Neural progenitor cell (in vitro differentiated cells): ENCODE data around the gene TBC1D1. TPM values are rescaled to one million over a fixed set of nuclear protein-coding genes. Genes with fewer than 3 reads are reported as not detected.
A peak's percentile ranks its signal among the peaks of the same experiment; 100 is the strongest.

Source experiments
- DNase-seq: peaks from one replicate; pipeline ENCODE4 v3.0.0-alpha.2; 2016; ENCODE audit warnings: low spot score
- H2AFZ ChIP-seq: fragments of 200-600 bp; sonication (generic); replicated peaks from 2 replicates; pipeline ENCODE4 v1.6.1; 2016; ENCODE audit warnings: antibody characterized with exemption
- H3F3A ChIP-seq: fragments of 200-600 bp; sonication (generic); 2 replicates; pipeline ENCODE4 v1.6.1; 2016; ENCODE audit warnings: antibody characterized with exemption, low read depth
- H3K27ac ChIP-seq: fragments of 200-600 bp; sonication (generic); 2 replicates; pipeline ENCODE4 v1.5.1; 2016; ENCODE audit warnings: mild to moderate bottlenecking
- H3K27me3 ChIP-seq: fragments of 200-600 bp; sonication (generic); 2 replicates; pipeline ENCODE4 v1.6.1; 2016; ENCODE audit warnings: mild to moderate bottlenecking, moderate library complexity
- H3K36me3 ChIP-seq: fragments of 200-600 bp; sonication (generic); 2 replicates; pipeline ENCODE4 v1.5.1; 2016
- H3K4me1 ChIP-seq: fragments of 200-600 bp; sonication (generic); 2 replicates; pipeline ENCODE4 v1.6.1; 2016; ENCODE audit warnings: mixed run types
- H3K4me2 ChIP-seq: fragments of 200-600 bp; sonication (generic); 2 replicates; pipeline ENCODE4 v1.6.1; 2016
- H3K4me3 ChIP-seq: fragments of 200-600 bp; sonication (generic); 2 replicates; pipeline ENCODE4 v1.5.1; 2016
- H3K79me2 ChIP-seq: fragments of 200-600 bp; sonication (generic); 2 replicates; pipeline ENCODE4 v1.6.1; 2016; ENCODE audit warnings: low read depth
- H3K9ac ChIP-seq: fragments of 200-600 bp; sonication (generic); 2 replicates; pipeline ENCODE4 v1.6.1; 2016
- H3K9me3 ChIP-seq: fragments of 200-600 bp; sonication (generic); 2 replicates; pipeline ENCODE4 v1.5.1; 2016; ENCODE audit warnings: low read depth
- H4K20me1 ChIP-seq: fragments of 200-600 bp; sonication (generic); 2 replicates; pipeline ENCODE4 v1.6.1; 2016; ENCODE audit warnings: low read depth
- H3K27ac Mint-ChIP-seq: 3 replicates; pipeline ENCODE4 v1.8.0; 2021; ENCODE audit warnings: mixed read lengths
- H3K27me3 Mint-ChIP-seq: 2 replicates; pipeline ENCODE4 v1.8.0; 2022; ENCODE audit warnings: low read depth, mild to moderate bottlenecking, inconsistent platforms, moderate library complexity, mixed read lengths; ENCODE audit not compliant: insufficient read depth
- H3K36me3 Mint-ChIP-seq: 3 replicates; pipeline ENCODE4 v1.8.0; 2021; ENCODE audit warnings: mixed read lengths
- H3K4me1 Mint-ChIP-seq: 3 replicates; pipeline ENCODE4 v1.8.0; 2021; ENCODE audit warnings: mixed read lengths
- H3K4me3 Mint-ChIP-seq: 3 replicates; pipeline ENCODE4 v1.8.0; 2021; ENCODE audit warnings: mild to moderate bottlenecking, moderate library complexity, mixed read lengths
- H3K9me3 Mint-ChIP-seq: 3 replicates; pipeline ENCODE4 v1.8.0; 2020; ENCODE audit warnings: mixed read lengths
- CTCF ChIP-seq: fragments of 200-600 bp; sonication (generic); IDR thresholded peaks from 2 replicates; pipeline ENCODE4 v1.5.1; 2017; ENCODE audit warnings: antibody characterized with exemption, mild to moderate bottlenecking
- EZH2 ChIP-seq: fragments of 200-600 bp; sonication (generic); IDR thresholded peaks from 2 replicates; pipeline ENCODE4 v1.6.1; 2017; ENCODE audit warnings: antibody characterized with exemption, mild to moderate bottlenecking, moderate library complexity
- EZH2phosphoT487 ChIP-seq: fragments of 200-600 bp; sonication (generic); IDR thresholded peaks from 2 replicates; pipeline ENCODE4 v1.6.1; 2017; ENCODE audit warnings: antibody characterized with exemption
- total RNA-seq: library from RNA; depleted of rRNA; stranded (reverse); fragments of >200 nt; gene quantifications from 2 replicates; pipeline ENCODE4 v1.2.3, GENCODE V29; 2015; ENCODE audit warnings: low replicate concordance

Gene TBC1D1
- total RNA-seq, 1 donor from 2014 or later: 208 TPM

GRCh38 chr4:38034986-38035882 lies 144.3 kb downstream of the TBC1D1 start:
- H3K36me3 ChIP-seq: no peaks in the 10 kb centered on the region
- H3K27ac ChIP-seq: no peak overlapping the region
- no peak overlapping the region for H2AFZ ChIP-seq
- Mint-ChIP-seq H3K36me3 (peaks cover 6% of the 10 kb centered on the region), H3K4me1 (peaks cover 3% of the 10 kb centered on the region), H3K9me3 (no peaks in the 10 kb centered on the region), H3K4me3 (no peak overlapping the region), H3K27ac (no peak overlapping the region), H3K27me3 (no peaks in the 10 kb centered on the region)
- H3K4me2 ChIP-seq: no peak overlapping the region
- peak; percentile 78 for DNase-seq
- no peaks in the 10 kb centered on the region for H3K9me3 ChIP-seq
- no peaks in the 10 kb centered on the region for H3K27me3 ChIP-seq
- no peaks in the 10 kb centered on the region for H3K79me2 ChIP-seq
- H3K4me1 ChIP-seq: no peaks in the 10 kb centered on the region
- H4K20me1 ChIP-seq: no peaks in the 10 kb centered on the region
- no peak overlapping the region for H3K9ac ChIP-seq
- no peak for TF ChIP-seq EZH2phosphoT487
- TF ChIP-seq CTCF: peak; percentile 82
- no peak for TF ChIP-seq EZH2
- H3F3A ChIP-seq: no peaks in the 10 kb centered on the region
- H3K4me3 ChIP-seq: no peak overlapping the region

GRCh38 chr4:38036548-38036947 lies 145.7 kb downstream of the TBC1D1 start:
- H3F3A ChIP-seq: no peaks in the 10 kb centered on the region
- H3K4me3 Mint-ChIP-seq: no peak overlapping the region
- TF ChIP-seq CTCF (no peak), EZH2phosphoT487 (no peak), EZH2 (no peak)
- H3K79me2 ChIP-seq: no peaks in the 10 kb centered on the region
- peaks cover 3% of the 10 kb centered on the region for H3K4me1 Mint-ChIP-seq
- H3K36me3 Mint-ChIP-seq: peaks cover 6% of the 10 kb centered on the region
- H3K9me3 Mint-ChIP-seq: no peaks in the 10 kb centered on the region
- no peaks in the 10 kb centered on the region for H3K27me3 ChIP-seq
- H3K27ac ChIP-seq: no peak overlapping the region
- no peaks in the 10 kb centered on the region for H4K20me1 ChIP-seq
- H2AFZ ChIP-seq: no peak overlapping the region
- no peaks in the 10 kb centered on the region for H3K36me3 ChIP-seq
- H3K9me3 ChIP-seq: no peaks in the 10 kb centered on the region
- H3K4me3 ChIP-seq: no peak overlapping the region
- no peak overlapping the region for H3K27ac Mint-ChIP-seq
- H3K9ac ChIP-seq: no peak overlapping the region
- no peaks in the 10 kb centered on the region for H3K27me3 Mint-ChIP-seq
- DNase-seq: no peak
- H3K4me2 ChIP-seq: no peak overlapping the region
- H3K4me1 ChIP-seq: no peaks in the 10 kb centered on the region

GRCh38 chr4:38037612-38038011 lies 146.7 kb downstream of the TBC1D1 start:
- Histone ChIP-seq H4K20me1 (no peaks in the 10 kb centered on the region), H3K27me3 (no peaks in the 10 kb centered on the region), H3K4me1 (no peaks in the 10 kb centered on the region), H3F3A (no peaks in the 10 kb centered on the region), H3K4me2 (no peak overlapping the region), H3K36me3 (no peaks in the 10 kb centered on the region), H3K27ac (no peak overlapping the region), H3K4me3 (no peak overlapping the region), H3K9ac (no peak overlapping the region), H3K9me3 (no peaks in the 10 kb centered on the region), H2AFZ (no peak overlapping the region), H3K79me2 (no peaks in the 10 kb centered on the region)
- Mint-ChIP-seq H3K36me3 (peaks cover 6% of the 10 kb centered on the region), H3K4me3 (no peak overlapping the region), H3K27me3 (no peaks in the 10 kb centered on the region), H3K27ac (no peak overlapping the region), H3K4me1 (peaks cover 3% of the 10 kb centered on the region), H3K9me3 (no peaks in the 10 kb centered on the region)
- TF ChIP-seq EZH2phosphoT487 (no peak), CTCF (no peak), EZH2 (no peak)
- no peak for DNase-seq
